HG02943 (cell line): Measurements from ENCODE around the gene COX6B2.

ENCODE experiments used
- ATAC-seq: cut with Tn5 transposase; IDR thresholded peaks from one replicate; pipeline ENCODE4 v1.9.1; 2021; ENCODE audit warnings: mild to moderate bottlenecking, low read depth, moderate library complexity; ENCODE audit not compliant: unreplicated experiment

Gene COX6B2

DNA sequence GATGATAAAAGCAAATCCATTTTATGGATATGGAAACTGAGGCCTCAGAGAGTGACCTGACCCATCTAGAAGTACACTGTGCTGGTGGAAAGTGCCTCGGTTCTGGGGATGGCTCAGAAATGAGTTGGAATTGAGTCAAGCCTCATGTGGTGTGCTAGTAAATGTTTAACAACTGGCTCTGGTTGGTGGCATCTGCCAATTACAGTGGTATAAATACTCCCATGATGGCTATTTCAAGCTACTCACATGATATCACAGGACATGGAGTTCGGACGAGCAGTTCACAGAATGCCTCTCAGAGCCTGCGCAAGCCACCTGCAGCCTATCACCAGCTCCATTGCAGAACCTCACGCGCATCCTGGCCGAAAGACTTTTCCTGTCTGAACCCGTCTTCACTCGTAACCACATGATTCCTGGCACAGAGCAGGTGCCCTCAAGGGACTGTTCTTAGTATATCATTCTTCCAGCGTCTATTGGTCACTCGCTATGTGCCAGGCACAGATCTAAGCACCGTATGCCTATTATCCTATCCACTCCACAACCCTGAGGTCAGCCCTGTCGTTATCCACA lies 38.5 kb downstream of the COX6B2 start:
- ATAC-seq = no peak

- ATAC-seq = no peak
Observed at GRCh38 chr19:55314396-55314795, 40.1 kb downstream of the COX6B2 start.

- no peak for ATAC-seq
Observed at GRCh38 chr19:55312621-55313512, 41.7 kb downstream of the COX6B2 start.

DNA sequence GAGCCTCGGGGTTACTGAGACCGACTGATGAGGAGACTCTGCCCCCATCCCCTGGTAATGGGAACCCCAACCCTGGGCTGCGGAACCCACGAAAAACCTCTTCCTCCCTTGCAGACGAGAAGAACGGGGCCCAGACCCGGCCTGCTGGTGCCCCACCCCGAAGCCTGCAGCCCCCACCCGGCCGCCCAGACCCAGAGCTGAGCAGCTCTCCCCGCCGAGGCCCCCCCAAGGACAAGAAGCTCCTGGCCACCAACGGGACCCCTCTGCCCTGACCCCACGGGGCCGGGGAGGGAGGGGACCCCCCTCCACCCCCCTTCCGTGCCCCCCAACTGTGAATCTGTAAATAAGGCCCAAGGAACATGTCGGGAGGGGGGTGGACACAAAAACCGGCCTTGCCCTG lies 42.7 kb downstream of the COX6B2 start:
- ATAC-seq = no peak

GRCh38 chr19:55311397-55311796 lies 43.1 kb downstream of the COX6B2 start:
- ATAC-seq = no peak

- no peak for ATAC-seq
Observed at GRCh38 chr19:55310498-55310897, 44.0 kb downstream of the COX6B2 start.

- no peak for ATAC-seq
Observed at GRCh38 chr19:55309448-55309847, 45.1 kb downstream of the COX6B2 start.

- no peak for ATAC-seq
Observed at GRCh38 chr19:55308281-55308680, 46.2 kb downstream of the COX6B2 start.

- ATAC-seq = no peak
Observed at GRCh38 chr19:55306712-55307111, 47.8 kb downstream of the COX6B2 start.

- no peak for ATAC-seq
Observed at GRCh38 chr19:55305983-55306562, 48.4 kb downstream of the COX6B2 start.

DNA sequence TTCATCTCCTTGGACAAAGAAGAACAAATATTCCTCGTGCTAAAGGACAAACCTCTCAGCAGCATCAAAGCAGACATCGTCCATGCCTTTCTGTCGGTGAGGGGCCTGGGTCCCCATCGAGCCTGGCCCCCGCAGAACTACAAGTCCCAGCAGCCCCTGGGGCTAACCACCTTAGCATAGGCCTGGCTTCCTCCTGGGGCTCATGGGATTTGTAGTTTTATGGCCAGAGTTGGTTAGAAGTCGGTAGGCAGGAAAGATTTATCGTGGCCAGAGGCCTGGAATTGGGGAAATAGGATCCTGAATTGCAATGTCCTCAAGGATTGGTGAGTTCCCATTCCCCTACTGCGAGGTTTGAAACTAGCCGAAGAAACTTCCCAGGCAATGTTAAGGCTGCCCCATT lies 49.0 kb downstream of the COX6B2 start:
- ATAC-seq = no peak

GRCh38 chr19:55304980-55305379 lies 49.5 kb downstream of the COX6B2 start:
- no peak for ATAC-seq

- no peak for ATAC-seq
Observed at GRCh38 chr19:55304279-55304978, 50.1 kb downstream of the COX6B2 start.

- no peak for ATAC-seq
Observed at GRCh38 chr19:55303477-55303876, 51.0 kb downstream of the COX6B2 start.

- ATAC-seq = no peak
Observed at GRCh38 chr19:55302318-55302703, 52.2 kb downstream of the COX6B2 start.

- ATAC-seq = no peak
Observed at GRCh38 chr19:55301459-55302317, 52.8 kb downstream of the COX6B2 start.

DNA sequence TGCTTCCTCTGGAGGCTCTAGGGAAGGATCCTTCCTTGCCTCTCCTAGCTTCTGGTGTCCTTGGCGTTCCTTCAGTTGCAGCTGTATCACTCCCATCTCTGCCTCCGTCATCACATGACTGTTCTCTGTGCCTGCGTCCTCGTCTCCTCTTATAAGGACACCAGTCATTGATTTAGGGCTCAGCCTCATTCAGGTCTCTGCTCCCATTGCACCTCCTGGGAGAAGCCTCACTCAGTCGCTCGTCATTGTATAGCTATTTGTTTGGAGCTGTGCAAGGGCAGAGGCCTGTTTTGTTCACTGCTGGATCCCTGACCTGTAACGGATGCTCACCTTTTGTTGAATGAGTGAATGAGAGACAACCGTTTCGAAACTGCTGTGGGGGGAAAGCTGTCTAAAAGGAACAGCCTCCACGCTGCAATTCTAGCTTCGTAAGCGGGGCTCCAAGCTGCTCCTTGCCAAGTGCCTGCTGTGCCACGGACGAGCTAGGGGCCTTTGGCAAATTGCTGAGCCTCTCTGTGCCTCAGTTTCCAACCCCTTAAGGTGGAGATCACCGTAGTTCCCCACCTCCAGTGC lies 53.5 kb downstream of the COX6B2 start:
- no peak for ATAC-seq

DNA sequence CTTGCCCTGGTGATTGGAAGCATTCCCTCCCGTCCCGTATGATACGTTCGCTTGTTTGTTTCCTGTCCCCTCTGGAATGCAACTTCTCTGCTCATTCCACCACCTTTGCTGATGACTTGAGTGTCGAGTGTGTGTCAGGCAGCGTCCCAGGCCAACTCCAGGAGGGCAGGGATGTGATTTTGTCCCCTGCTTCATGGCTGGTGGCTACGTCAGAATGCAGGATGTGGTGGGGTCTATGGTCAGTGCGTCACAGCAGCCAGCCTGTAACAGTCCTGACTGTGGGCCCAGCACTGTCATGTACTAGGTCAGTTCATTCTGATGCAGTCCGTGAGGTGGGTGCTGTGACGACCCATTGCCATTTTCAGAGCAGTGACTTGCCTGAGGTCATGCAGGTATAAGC lies 54.5 kb downstream of the COX6B2 start:
- ATAC-seq = no peak
